Neutrophil (primary cell): ENCODE data around the gene TNS3.

Experiments
- H3K27ac ChIP-seq: fragments of 200-600 bp; sonication (generic); 2 replicates; pipeline ENCODE4 v1.5.1; 2016; ENCODE audit warnings: mild to moderate bottlenecking, moderate library complexity
- H3K27me3 ChIP-seq: fragments of 200-600 bp; sonication (generic); 2 replicates; pipeline ENCODE4 v1.6.0; 2016; ENCODE audit warnings: mild to moderate bottlenecking
- H3K36me3 ChIP-seq: fragments of 200-600 bp; sonication (generic); 2 replicates; pipeline ENCODE4 v1.5.1; 2017
- H3K4me1 ChIP-seq, 2 experiments: fragments of 200-600 bp in 1 of 2; sonication (generic) in 1 of 2; 1 replicate in 1 of 2; 2 replicates in 1 of 2; pipeline versions ENCODE4 v1.5.1 to v1.6.1; 2013 to 2016; ENCODE audit warnings: low read depth in 1 of 2, low read length in 1 of 2, mild to moderate bottlenecking in 1 of 2, moderate library complexity in 1 of 2; ENCODE audit not compliant: control insufficient read depth in 1 of 2, insufficient read depth in 1 of 2
- H3K4me3 ChIP-seq, 2 experiments: fragments of 200-600 bp in 1 of 2; sonication (generic) in 1 of 2; 1 replicate in 1 of 2; 2 replicates in 1 of 2; pipeline ENCODE4 v1.5.1; 2013 to 2016; ENCODE audit warnings: low read depth in 1 of 2, low read length in 1 of 2, mild to moderate bottlenecking in 1 of 2, moderate library complexity in 1 of 2
- H3K9me3 ChIP-seq: fragments of 200-600 bp; sonication (generic); 2 replicates; pipeline ENCODE4 v1.5.1; 2016
- CTCF ChIP-seq: fragments of 200-600 bp; sonication (generic); IDR thresholded peaks from 2 replicates; pipeline ENCODE4 v1.5.1; 2016; ENCODE audit warnings: antibody characterized with exemption

The TNS3 gene

GRCh38 chr7:47498229-47499056, 83.5 kb downstream of the TNS3 start:
- Histone ChIP-seq H3K9me3 (no peaks in the 10 kb centered on the region), H3K36me3 (no peaks in the 10 kb centered on the region), H3K27ac (no peak overlapping the region), H3K27me3 (peaks cover 21% of the 10 kb centered on the region), H3K4me3 (no peak overlapping the region), H3K4me1 (no peaks in the 10 kb centered on the region)
- no peak for TF ChIP-seq CTCF

GRCh38 chr7:47497367-47498096, 84.4 kb downstream of the TNS3 start:
- Histone ChIP-seq H3K27me3 (peaks cover 21% of the 10 kb centered on the region), H3K4me1 (no peaks in the 10 kb centered on the region), H3K4me3 (no peak overlapping the region), H3K36me3 (no peaks in the 10 kb centered on the region), H3K9me3 (no peaks in the 10 kb centered on the region), H3K27ac (no peak overlapping the region)
- TF ChIP-seq CTCF = no peak

- no peaks in the 10 kb centered on the region for H3K36me3 ChIP-seq
- H3K4me3 ChIP-seq = no peak overlapping the region
- H3K9me3 ChIP-seq = no peaks in the 10 kb centered on the region
- H3K27me3 ChIP-seq = peaks cover 21% of the 10 kb centered on the region
- no peak for TF ChIP-seq CTCF
- H3K27ac ChIP-seq = no peak overlapping the region
- no peaks in the 10 kb centered on the region for H3K4me1 ChIP-seq
Measured at GRCh38 chr7:47496666-47497065, 85.2 kb downstream of the TNS3 start.

DNA sequence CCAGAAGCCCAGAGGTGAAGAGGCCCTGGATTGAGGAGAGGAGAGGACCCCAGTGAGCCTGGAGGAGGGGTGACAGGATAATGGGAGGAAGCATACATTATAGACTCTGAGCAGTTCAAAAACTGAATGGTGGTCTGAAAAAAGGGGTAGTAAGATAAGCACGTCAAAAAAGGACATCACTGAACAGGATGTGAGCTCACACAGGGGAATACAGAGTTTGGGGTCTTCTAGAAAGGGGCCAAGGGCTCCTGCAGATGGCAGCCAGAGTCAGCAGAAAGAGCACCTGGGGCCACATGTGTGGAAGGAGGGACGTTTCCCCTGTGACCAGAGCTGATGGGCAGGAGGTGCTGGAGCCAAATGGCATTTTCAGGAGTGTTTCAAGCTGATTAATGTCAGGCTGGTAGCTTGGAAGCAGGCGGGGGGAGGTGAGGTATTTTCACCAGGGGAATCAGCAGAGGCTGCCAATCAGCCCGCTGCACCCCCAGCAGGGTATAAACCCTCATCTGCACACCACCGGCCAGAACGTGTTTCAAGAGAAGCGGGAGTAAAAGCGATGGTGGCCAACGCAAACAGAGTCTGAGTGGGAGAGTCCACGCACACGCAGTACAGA, 85.8 kb downstream of the TNS3 start:
- Histone ChIP-seq H3K36me3 (no peaks in the 10 kb centered on the region), H3K9me3 (no peaks in the 10 kb centered on the region), H3K4me3 (no peak overlapping the region), H3K4me1 (no peaks in the 10 kb centered on the region), H3K27me3 (peaks cover 21% of the 10 kb centered on the region), H3K27ac (no peak overlapping the region)
- no peak for TF ChIP-seq CTCF

DNA sequence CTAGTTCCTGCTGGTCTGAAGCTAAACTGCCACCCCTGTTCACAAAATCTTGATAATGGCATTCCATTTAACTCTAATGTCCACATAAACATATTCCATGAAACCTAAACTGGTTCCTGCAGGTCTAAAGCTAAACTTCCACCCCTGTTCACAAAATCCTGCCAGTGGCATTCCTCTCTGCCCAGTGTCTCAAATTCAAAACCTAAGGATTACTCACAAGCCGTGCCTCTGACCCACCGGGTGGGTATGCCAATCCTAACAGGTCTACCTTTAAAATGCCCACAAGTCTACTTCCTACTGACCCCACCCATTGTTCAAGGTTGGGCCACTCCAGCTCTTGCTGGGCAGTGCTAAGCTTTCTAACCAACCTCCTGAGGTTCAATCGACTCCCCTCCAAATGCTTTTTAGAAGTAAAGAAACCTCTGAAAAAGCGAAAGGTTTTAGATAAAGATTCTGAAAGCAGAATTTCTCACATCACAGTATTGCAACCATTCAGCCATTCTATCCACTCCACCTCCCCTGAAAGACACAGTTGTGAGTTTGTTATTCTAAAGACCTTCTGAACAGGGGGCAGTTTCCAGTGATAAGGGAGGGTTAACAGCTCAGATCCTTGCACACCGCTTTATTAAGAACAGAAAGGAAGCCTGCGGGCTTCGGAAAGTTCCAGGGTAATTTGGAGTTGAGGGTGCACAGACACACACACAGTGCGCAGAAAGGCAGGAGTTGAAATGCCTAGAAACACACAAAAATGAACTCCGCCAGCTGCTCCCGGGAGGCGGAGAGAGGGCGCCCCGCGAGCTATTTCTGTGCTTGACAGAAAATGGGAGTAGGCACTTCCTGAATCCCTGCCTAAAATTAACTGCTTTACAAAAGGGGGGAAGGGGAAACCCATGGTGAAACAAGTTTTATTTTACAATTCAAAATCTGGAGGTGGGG, 87.7 kb downstream of the TNS3 start:
- Histone ChIP-seq H3K27me3 (peaks cover 21% of the 10 kb centered on the region), H3K4me1 (no peaks in the 10 kb centered on the region), H3K4me3 (no peak overlapping the region), H3K36me3 (no peaks in the 10 kb centered on the region), H3K9me3 (no peaks in the 10 kb centered on the region), H3K27ac (no peak overlapping the region)
- no peak for TF ChIP-seq CTCF
